HepG2 (cell line): ENCODE results near the gene ANKS3. TPM values are rescaled to one million over a fixed set of nuclear protein-coding genes. Genes with fewer than 3 reads are reported as not detected.

Source experiments
- AGO2 ChIP-seq: fragments of 200-400 bp; formaldehyde crosslinking; optimal IDR thresholded peaks from 2 replicates; pipeline ENCODE3; 2017; ENCODE audit warnings: mild to moderate bottlenecking, low read depth, low read length, moderate library complexity
- CEBPB ChIP-seq: IDR thresholded peaks from 2 replicates; pipeline ENCODE4 v1.6.1; 2011; ENCODE audit warnings: low read depth, low read length, improper control_type of control experiment, borderline replicate concordance
- HBP1 ChIP-seq: IDR thresholded peaks from 2 replicates; pipeline ENCODE4 v1.6.1; 2016; ENCODE audit warnings: low read depth, control low read depth
- LCORL ChIP-seq, 2 experiments: fragments of 450-650 bp in 1 of 2; sonication (generic) in 1 of 2; formaldehyde crosslinking in 1 of 2; IDR thresholded peaks; 2 replicates each; pipeline versions ENCODE4 v1.5.0 to v1.6.1; 2017 to 2020; ENCODE audit warnings: antibody characterized with exemption in 1 of 2, missing genetic modification reagents in 1 of 2
- MTF2 ChIP-seq: sonication (generic); formaldehyde crosslinking; IDR thresholded peaks from 2 replicates; pipeline ENCODE4 v1.5.0; 2020; ENCODE audit warnings: missing genetic modification reagents, borderline replicate concordance
- NFKB2 ChIP-seq: sonication (generic); formaldehyde crosslinking; IDR thresholded peaks from 2 replicates; pipeline ENCODE4 v1.4.0; 2020; ENCODE audit warnings: missing genetic modification reagents, borderline replicate concordance
- PHF20 ChIP-seq: sonication (generic); formaldehyde crosslinking; IDR thresholded peaks from 2 replicates; pipeline ENCODE4 v1.5.0; 2020; ENCODE audit warnings: mild to moderate bottlenecking, missing genetic modification reagents
- PLSCR1 ChIP-seq: sonication (generic); formaldehyde crosslinking; IDR thresholded peaks from 2 replicates; pipeline ENCODE4 v1.5.0; 2020; ENCODE audit warnings: missing genetic modification reagents, mild to moderate bottlenecking, borderline replicate concordance
- RBFOX2 ChIP-seq: fragments of 200-400 bp; formaldehyde crosslinking; IDR thresholded peaks from 2 replicates; pipeline ENCODE4 v1.6.1; 2017; ENCODE audit warnings: low read depth, mild to moderate bottlenecking, low read length
- SAFB2 ChIP-seq: sonication (generic); formaldehyde crosslinking; IDR thresholded peaks from 2 replicates; pipeline ENCODE4 v1.5.1; 2020; ENCODE audit warnings: missing genetic modification reagents, low read depth, mild to moderate bottlenecking, borderline replicate concordance
- UBTF ChIP-seq: sonication (generic); formaldehyde crosslinking; IDR thresholded peaks from 2 replicates; pipeline ENCODE4 v1.4.0; 2020; ENCODE audit warnings: mild to moderate bottlenecking, missing genetic modification reagents
- ZBTB38 ChIP-seq: sonication (generic); formaldehyde crosslinking; IDR thresholded peaks from 2 replicates; pipeline ENCODE4 v1.5.1; 2020; ENCODE audit warnings: mild to moderate bottlenecking, missing genetic modification reagents
- ZHX1 ChIP-seq: sonication (generic); formaldehyde crosslinking; IDR thresholded peaks from 2 replicates; pipeline ENCODE4 v1.8.1; 2022; ENCODE audit warnings: low read depth, mild to moderate bottlenecking, missing genetic modification reagents
- ZNF264 ChIP-seq: sonication (generic); formaldehyde crosslinking; IDR thresholded peaks from 2 replicates; pipeline ENCODE4 v1.4.0; 2020; ENCODE audit warnings: missing genetic modification reagents
- ZNF337 ChIP-seq: sonication (generic); formaldehyde crosslinking; IDR thresholded peaks from 2 replicates; pipeline ENCODE4 v1.5.1; 2020; ENCODE audit warnings: missing genetic modification reagents, low read depth, mild to moderate bottlenecking, borderline replicate concordance
- ZNF383 ChIP-seq: sonication (generic); formaldehyde crosslinking; IDR thresholded peaks from 2 replicates; pipeline ENCODE4 v1.4.0; 2020; ENCODE audit warnings: missing genetic modification reagents, mild to moderate bottlenecking, borderline replicate concordance
- ZNF446 ChIP-seq: sonication (generic); formaldehyde crosslinking; IDR thresholded peaks from 2 replicates; pipeline ENCODE4 v1.5.0; 2020; ENCODE audit warnings: mild to moderate bottlenecking, missing genetic modification reagents
- ZNF451 ChIP-seq: sonication (generic); formaldehyde crosslinking; IDR thresholded peaks from 2 replicates; pipeline ENCODE4 v1.5.0; 2020; ENCODE audit warnings: mild to moderate bottlenecking, missing genetic modification reagents
- ZNF598 ChIP-seq: sonication (generic); formaldehyde crosslinking; IDR thresholded peaks from 2 replicates; pipeline ENCODE4 v1.5.1; 2020; ENCODE audit warnings: mild to moderate bottlenecking, missing genetic modification reagents, borderline replicate concordance
- ZNF792 ChIP-seq: IDR thresholded peaks from 2 replicates; pipeline ENCODE4 v1.6.1; 2016
- polyA plus RNA-seq, 8 experiments: library from polyadenylated mRNA; depleted of rRNA in 3 of 8; stranded (reverse) in 7 of 8; unstranded in 1 of 8; fragments of >200 nt; fragmentation: Illumina TruSeq in 4 of 8; extraction: Trizol in 4 of 8; gene quantifications; 2 replicates each; pipeline versions ENCODE4 v1.2.1 to v1.2.3, GENCODE V29; 2011 to 2016; ENCODE audit warnings: low read depth in 4 of 8, missing spikeins in 1 of 8, mixed read lengths in 1 of 8; ENCODE audit not compliant: insufficient read depth in 1 of 8
- total RNA-seq, 5 experiments: library from RNA; depleted of rRNA; stranded (reverse); fragments of >200 nt; fragmentation: Illumina TruSeq; extraction: Trizol; gene quantifications; 2 replicates each; pipeline ENCODE4 v1.2.3, GENCODE V29; 2016; ENCODE audit warnings: low read depth in 1 of 5
- TF ChIP-seq, protein P1 (sequence below): IDR thresholded peaks from 2 replicates; pipeline ENCODE4 v1.6.1; 2016; ENCODE audit warnings: mild to moderate bottlenecking, missing biosample characterization, missing genetic modification reagents

ANKS3 gene
- total and polyA plus RNA-seq, 2 of the 13 experiments (the other 11 are each of a cell fraction or from before 2014, with no cell fraction given) = 11.4 to 15.9 TPM

DNA sequence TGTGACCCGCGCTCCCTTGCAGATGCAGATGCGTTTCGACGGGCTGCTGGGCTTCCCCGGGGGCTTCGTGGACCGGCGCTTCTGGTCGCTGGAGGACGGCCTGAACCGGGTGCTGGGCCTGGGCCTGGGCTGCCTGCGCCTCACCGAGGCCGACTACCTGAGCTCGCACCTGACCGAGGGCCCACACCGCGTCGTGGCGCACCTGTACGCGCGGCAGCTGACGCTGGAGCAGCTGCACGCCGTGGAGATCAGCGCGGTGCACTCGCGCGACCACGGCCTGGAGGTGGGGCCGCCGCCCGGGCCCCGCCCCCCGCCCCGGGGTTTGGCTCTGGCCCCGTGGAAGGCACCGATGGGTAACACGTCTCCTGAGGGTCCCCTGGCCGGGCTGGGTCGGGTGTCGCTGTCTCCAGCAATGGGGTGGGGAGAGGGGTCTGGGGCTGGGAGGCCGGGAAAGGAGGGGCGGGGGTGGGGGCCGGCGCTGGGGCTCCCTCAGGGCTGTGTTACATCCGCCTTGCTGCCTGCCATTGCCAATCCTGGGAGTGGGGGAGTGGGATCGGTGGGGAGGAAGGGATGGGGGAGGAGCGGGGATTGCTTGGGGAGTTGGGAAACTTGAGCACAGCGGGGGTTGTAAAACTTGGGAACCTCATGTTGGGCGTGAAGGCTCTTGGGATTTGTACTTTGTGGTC lies 40.0 kb downstream of the ANKS3 start (continued):
- TF ChIP-seq UBTF (CRISPR knock-in tag) (0 out of 2 replicates have a peak, but pooled peaks have one; percentile 4), PHF20 (peak; percentile 11; the same call in 1 of the 2 replicates), NFKB2 (CRISPR knock-in tag) (peak; percentile 9; the same call in 1 of the 2 replicates), ZNF451 (CRISPR knock-in tag) (peak; percentile 16; the same call in 1 of the 2 replicates), LCORL (IDR thresholded peaks at IDR 0.05) (no peak), LCORL (CRISPR knock-in tag; IDR thresholded peaks at IDR 0.05) (no peak), PLSCR1 (CRISPR knock-in tag) (no peak), ZHX1 (CRISPR knock-in tag) (no peak), AGO2 (peak; percentile 68), ZNF383 (CRISPR knock-in tag) (no peak), ZBTB38 (CRISPR knock-in tag) (0 out of 2 replicates have a peak, but pooled peaks have one; percentile 11), SAFB2 (CRISPR knock-in tag) (0 out of 2 replicates have a peak, but pooled peaks have one; percentile 56), ZNF337 (no peak), ZNF792 (0 out of 2 replicates have a peak, but pooled peaks have one; percentile 7), RBFOX2 (peak; percentile 64), ZNF598 (no peak), ZNF264 (CRISPR knock-in tag) (no peak), MTF2 (CRISPR knock-in tag) (no peak), HBP1 (no peak), CEBPB (no peak), ZNF446 (CRISPR knock-in tag) (0 out of 2 replicates have a peak, but pooled peaks have one; percentile 79)
- TF ChIP-seq, protein P1, sequence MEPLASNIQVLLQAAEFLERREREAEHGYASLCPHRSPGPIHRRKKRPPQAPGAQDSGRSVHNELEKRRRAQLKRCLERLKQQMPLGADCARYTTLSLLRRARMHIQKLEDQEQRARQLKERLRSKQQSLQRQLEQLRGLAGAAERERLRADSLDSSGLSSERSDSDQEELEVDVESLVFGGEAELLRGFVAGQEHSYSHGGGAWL (CRISPR knock-in tag) = 0 out of 2 replicates have a peak, but pooled peaks have one; percentile 5
